Superior temporal gyrus (tissue), 1 donor: ENCODE measurements around the gene TMEM165.

Experiments used
- DNase-seq: peaks from one replicate; pipeline ENCODE4 v3.0.0-alpha.2; 2016; ENCODE audit errors: extremely low spot score

Gene TMEM165

DNA sequence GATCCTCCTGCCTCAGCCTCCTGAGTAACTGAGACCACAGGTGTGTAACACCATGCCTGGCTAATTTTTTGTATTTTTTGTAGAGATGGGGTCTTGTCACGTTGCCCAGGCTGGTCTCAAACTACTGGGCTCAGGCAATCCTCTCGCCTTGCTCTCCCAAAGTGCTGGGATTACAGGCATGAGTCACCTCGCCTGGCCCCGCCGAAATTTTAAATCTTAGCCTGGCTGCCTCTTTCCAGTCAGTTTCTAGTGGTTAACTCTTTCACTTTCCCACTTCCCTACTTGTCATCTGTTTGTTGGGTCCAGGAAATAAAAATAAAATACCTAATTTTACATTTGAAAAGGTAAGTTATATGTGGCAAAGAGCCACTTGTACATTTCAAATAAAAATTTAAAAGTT, 62.4 kb downstream of the TMEM165 start:
- no peak for DNase-seq

DNA sequence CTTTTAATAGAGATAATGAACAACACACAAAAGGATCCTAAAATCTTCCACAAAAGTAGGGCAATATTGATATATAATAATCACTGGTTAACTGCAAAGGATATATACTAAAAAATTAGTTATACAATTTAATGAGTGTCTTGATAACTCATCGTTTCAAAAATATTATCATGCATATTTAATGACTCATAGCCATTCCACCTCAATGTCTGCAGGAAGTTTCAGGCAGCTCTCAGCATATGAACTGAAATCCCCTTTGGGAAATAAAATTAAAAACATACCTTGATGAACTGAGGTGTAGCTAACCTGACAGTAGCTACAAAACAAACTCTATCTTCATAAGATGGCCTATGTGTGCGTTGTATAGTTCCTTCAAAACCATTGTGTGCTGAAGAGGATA, 62.9 kb downstream of the TMEM165 start:
- no peak for DNase-seq

DNA sequence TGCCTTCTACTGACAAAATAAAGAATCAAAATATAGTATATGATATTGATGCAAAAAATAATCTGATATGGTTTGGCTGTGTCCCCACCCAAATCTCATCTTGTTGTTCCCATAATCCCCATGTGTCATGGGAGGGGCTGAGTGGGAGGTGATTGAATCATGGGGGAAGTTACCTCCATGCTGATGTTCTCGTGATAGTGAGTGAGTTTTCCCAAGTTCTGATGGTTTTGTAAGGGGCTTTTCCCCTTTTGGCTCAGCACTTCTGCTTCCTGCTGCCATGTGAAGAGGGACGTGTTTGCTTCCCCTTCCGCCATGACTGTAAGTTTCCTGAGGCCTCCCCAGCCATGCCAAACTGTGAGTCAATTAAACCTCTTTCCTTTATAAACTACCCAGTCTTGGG, 70.2 kb downstream of the TMEM165 start:
- no peak for DNase-seq

DNA sequence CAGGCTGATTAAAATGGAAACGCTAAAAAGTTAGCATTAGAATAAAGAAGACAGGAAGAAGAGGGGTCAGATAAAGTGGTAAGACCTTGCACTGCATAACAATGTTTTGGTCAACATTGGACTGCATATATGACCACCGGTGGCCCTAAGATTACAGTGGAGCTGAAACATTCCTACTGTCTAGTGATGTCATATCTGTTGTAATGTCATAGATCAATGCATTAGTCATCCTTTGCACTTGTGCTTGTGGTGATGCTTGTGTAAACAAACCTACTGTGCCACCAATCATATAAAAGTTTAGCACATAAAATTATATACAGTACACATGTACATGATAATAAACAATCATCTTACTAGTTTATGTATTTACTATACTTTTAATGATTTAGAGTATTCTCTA, 73.0 kb downstream of the TMEM165 start:
- no peak for DNase-seq

DNA sequence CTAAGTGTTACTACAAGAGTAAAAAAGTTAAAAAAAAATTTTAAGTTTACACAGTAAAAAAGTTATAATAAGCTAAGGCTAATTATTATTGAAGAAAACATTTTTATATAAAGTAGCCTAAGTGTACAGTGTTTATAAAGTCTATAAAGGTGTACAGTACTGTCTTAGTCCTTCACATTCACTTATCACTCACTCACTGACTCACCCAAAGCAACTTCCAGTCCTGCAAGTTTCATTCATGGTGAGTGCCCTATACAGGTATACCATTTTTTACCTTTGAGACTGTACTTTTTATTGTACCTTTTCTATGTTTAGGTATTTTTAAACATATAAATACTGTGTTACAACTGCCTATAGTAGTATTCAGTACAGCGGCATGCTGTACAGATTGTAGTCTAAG, 74.2 kb downstream of the TMEM165 start:
- no peak for DNase-seq
